ENCODE measurements around the gene ADISSP.
A peak's percentile ranks its signal among the peaks of the same experiment; 100 is the strongest.

The ADISSP gene

DNA sequence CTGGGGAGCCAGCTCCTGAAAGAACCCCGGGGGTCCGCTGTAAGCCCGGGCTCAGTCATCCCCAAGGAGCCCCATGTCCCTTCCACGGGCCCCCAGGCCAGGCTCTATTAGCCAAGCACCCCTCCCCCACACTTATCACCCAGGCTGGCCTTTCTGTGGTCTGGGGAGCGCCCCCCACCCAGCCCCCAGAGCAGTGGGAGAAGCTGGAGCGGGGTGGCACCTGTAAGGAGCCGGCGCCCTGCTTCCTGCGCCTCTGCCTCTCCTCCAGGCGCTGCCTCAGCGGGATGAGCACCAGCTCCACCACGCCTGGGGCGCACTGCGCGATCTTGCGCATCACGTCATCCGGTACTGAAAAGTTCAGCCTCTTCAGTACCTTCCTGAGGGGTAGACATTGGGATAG lies 11.4 kb upstream of the ADISSP start:
- DNase-seq = no peak

DNA sequence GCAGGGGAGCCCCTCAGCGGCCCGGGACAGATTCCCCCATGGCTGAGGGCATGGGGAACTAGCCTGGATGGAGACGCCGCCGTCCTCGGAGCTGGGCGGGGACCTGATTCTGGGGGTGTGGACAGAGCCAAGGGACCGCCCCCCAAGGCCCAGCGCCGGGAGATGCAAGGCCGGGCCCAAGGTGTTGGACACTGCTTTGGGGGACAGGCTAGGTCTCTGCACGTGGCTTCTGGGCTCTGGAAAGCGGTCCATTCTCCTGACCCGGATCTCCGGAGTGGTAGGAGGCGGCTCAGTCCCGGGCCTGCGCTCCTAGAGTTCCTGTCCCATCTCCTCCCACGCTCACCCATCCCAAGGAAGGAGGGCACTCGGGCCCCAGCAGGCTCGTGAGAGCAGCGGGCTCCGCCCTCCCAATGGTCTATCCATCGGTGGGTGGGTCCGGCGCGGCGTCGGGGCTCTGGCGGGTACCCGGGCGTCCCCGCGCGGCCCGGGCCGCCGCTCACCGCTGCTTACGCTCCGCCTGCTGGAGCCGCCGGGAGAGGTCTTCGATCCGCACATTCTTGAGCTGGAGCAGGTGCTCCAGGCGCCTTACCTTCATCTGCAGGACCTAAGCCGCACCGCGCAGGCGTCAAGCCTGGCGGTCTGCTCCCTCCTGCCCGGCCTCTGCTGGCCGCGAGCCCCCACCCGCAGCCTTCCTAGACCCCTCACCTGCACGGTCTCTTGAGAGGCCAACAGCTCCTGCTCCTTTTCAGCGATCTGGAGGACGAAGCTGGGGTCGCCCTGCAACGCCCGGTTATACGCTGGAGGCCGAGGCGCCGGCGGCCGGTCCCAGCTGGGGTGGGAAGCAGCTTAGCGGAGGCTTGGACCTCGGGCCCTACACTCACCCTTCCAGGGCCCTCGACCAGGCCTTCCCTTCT lies 10.4 kb upstream of the ADISSP start:
- peak in 1 of 2 donors; percentile 45 for DNase-seq

DNA sequence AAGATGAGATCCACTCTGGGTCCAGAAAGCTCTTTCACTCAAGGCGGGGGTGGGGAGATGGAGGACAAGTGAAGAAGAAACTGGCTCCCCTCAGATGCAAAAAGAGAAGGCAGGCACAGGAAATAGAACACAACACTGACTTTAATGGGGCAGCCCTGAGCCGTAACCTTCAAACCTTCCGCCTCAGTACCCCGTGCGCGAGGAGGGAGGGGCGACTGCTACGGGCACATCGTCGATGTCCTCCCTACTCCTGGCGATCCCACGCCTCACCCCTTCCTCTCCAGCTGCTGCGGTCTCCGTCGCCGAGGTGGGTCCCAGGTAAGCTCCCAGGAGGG lies 9.8 kb upstream of the ADISSP start:
- no peak for DNase-seq

DNA sequence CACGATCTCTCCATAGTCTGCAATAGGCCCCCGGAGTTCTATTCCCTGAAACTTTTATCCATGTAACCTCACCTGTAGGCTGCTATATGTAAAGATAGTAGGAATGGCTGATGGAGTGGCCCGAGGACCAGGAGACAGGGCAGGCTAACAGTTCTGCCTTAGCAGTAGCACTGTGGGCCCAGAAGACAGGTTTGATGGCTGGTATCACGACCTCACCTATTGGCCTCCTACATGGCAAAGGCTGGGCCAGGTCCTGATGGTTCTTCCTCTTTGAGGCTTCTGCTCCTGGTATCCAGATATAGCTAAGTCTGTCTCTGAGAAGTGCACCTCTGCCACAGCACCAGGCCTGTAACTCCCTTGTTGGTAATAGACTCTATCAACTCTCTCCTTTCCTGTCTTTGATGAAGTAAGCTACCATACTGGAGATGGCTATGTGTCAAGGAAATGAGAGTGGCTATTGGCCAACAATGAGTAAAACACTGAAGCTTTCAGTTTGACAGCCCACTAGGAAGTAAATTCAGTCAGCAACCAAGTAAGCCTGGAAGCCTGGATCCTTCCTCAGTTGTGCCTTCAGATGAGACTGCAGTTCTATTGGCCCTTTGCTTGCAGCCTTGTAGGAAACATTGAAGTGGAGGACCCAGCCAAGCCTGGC lies 8.0 kb upstream of the ADISSP start:
- no peak for DNase-seq

DNA sequence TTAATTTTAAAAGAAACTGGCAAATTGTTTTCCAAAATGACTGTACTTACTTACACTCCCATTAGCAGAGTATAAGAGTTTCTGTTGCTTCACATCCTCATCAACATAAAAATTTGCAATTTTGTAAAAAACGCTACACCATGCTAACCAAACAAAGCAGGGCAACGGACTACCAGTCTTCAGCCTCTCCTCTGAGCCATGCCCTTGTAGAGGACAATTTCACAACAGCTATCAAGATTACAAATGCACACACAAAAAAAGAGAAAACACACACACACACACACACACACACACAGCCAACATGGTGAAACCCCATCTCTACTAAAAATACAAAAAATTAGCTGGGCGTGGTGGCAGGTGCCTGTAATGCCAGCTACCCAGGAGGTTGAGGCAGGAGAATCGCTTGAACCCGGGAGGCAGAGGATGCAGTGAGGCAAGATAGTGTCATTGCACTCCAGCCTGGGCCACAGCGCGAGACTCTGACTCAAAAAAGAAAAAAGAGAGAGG lies 4.1 kb upstream of the ADISSP start:
- DNase-seq = no peak

DNA sequence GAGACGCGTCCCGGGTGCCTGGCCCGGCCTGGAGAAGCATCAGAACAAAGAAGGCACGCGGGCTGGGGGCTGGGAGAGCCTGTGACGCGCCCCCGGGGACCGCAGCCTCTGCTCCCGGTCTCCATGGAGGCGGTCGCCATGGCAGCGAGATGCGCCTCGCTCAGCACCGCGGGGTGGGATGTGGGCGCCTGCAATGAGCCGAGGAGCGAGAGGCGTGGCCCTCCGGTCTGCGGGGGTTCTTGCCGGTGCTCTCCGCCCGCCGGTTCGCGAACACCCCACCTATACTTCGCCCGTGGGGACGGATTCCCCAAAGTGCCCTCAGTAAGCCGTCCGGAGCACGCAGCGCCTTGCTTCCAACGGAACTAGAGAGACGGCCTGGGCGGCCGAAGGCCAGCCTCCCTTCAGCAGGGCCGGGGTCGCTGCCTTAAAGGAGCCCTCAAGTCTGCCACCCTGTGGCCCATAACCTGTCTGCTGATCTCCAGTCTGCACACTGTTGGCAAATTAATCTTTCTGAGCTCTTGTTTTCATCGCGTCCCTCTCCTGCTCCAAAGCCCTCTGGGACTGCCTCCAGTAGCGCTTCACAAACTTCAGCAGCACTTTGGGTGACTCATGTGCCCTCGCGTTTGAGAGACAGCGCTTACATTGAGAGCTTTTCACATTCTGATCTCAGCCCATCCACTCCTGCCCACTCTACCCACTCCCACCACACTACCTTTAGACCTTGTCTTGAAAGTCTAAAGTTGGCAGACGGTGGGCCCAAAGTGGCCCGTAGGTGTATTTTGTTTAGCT lies 983 bp upstream of the ADISSP start:
- DNase-seq = peak; percentile 51 to 71

DNA sequence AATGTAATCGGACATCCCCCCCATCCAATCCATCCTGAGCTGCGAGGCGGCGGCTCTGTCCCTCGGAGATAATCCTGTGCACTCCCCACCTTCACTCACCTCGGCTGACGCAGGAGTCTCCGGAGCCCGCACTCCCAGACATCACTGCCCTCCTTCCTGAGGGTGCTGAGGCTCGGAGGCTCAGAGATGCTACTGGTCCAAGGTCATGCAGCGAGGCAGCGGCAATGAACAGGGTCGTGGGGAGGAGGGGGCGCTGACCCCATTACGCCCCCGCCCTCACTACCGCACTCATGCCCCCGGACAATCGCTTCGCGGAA lies 485 bp downstream of the ADISSP start:
- no peak for DNase-seq

DNA sequence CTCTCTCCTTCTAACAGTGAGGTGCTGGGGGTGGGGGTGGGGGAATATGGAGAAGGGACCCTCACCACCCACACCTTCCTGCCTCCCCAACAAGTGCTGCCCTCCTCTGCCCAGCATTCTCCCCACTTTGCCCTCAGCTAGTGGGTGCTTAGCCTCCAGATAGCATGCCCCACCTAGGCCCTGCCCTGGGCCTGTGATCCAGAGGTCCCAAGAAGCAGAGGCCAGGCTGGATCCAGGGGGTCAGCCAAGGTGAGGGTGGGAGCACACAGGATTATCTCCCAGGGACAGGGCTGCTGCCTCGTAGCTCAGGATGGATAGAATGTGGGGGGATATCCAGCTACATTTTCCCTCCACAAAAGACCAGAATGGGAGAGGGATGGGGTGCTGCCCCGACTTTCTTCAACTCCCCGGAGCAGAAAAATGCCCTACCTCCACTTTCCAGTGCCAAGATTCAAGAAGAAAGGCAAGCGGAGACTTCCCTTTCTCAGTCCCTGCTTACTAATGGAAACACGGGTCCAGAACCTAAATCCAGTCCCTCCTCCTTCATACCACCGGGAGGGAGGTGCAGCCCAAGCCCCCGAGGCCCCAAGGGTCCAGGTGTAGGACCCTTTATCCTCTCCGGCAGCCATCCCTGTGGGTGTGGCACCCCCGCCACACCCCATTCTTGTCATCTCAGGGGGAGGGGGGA lies 987 bp downstream of the ADISSP start:
- no peak for DNase-seq

DNA sequence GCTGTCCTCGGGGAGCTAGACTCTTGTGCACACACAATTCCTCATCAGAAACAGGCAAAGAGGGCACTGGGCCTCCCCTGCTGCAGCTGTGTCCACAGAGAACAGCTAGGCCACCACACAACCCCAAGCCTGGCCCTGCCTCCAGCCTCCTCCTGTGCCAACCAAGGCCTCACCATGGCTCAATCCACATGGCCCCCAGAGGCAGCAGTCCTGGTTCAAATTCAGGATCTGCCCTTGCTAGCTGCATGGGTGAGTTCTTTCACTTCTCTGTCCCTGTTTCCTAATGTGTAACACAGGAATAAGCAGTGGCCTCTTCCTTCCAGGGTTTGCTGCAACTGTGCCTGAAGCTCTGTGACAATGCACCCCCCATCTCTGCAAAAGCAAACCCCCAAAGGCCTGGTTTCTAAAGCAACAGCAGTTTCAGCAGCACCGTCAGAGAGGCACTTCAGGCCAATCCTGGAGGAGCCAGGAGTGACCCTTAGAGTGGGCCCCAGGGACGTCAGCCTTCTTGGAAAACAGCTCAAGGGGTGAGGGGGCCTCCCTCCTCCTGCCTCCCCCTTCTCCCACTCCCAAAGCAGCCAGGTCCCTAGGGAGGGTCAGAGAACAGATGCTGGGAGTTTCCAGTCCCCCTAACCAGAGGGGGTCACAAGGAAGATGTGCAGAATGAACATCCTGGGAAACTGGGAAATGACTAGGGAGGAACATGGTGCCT lies 2.2 kb downstream of the ADISSP start:
- DNase-seq = no peak

DNA sequence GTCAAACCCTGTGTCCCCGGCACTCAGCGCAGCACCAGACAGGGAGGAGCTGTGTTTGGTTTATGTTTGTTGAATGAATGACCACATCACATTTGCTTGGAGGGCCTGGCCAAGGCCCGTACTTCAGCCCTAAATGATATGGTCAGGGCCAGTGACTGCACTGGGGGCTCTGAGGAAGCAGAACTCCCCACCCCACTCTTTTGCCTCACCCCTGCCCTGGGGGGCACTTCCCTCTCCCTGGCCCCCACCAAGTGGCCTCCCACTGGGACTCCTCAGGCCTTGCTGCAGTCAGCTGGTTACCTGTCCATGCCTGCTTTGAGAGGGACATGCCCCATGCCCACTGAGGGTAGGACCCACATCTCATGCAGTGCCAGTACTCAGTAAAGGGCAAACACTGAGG lies 2.9 kb downstream of the ADISSP start:
- no peak for DNase-seq

DNA sequence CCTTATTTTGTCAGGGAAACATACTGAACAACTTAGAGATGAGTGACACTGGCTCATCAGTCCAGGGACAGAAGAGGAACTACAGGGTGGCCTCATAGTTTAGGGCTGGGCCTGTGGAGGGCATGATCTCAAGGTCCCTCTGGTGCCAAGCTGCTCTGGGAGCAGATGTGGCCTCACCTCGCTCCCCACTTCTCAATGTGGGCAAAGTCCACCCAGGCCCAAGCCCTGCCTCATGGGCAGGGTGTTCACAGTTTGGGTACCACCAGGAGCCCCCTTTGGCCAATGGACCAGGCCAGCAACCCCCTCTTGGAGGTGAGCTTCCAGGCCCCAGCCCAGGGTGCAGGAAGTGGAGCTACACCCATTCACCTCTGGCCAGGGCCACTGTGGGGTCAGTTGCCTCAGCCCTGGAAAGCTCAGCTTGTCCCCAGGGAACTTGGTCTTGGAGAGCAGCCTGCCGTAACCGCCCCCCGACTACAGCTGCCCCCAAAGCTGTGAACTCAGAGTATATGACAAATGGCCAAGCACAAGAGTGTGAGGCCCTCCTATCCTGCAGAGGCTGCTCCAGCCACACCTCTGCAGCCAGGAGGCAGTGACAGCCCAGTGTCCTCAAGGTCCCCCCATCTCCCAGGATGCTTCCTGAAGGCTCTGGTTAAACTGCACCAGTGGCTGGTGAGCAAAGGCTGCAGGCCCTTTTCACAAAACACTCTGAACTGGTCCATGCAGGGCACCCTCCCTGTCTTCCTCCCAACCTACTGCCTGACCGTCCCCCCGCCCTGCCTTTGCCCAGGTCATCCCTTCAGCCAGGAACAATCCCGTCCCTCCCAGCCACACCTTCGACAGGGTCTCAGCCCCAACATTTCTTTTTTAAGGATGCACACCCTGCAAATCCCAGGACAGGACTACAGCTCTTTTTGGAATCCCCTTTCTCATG lies 3.6 kb downstream of the ADISSP start:
- DNase-seq = no peak

DNA sequence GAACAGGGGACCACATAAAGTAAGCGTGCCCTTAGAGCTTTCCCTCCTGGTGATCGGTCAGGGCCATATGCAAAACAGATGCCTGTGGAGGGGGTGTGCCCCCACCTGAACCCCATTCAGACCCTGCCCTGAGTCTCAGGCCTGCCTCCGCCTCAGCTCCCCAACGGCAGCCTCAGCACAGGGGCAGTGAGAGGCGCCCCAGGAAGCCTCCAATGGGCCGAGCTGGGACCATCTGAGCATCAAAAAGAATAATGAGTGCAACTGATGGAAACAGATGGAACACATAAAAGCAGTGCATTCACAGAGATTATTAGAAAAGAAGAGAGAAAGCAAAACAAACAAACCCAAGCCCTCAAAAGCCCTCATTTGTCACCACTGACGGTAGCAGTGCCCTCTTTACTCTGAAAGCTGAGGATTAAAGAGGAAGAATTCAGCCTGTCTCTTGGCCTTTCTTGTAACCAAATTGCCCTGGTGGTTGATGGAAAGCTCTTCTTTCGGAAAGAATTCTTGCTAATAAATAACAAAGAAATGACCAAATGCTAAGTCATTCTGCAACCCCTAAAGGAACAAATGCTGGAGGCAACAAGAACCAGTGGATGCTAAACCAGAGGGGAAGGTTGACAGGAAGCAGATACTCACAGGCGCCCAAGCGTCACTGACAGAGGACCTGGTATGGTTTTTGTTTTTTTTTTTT lies 6.8 kb downstream of the ADISSP start:
- no peak for DNase-seq

DNA sequence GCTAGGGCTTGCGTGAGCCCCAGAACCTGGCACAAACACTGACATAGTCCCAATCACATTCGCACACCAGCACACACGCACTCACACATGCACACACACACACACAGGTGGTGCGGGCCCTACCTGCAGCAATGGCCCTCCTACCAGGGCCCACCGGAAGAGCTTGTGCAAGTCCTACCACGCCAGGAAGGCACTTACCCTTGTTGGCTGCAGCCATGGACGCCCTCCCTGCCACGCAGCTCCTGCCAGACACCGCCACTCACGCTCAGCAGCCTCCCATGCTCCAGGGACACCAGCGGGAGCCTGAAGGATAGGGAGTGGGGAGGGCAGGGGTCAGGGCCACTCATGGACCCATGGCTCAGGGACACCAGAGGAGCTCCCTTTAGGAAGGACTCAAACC lies 7.7 kb downstream of the ADISSP start:
- no peak for DNase-seq

DNA sequence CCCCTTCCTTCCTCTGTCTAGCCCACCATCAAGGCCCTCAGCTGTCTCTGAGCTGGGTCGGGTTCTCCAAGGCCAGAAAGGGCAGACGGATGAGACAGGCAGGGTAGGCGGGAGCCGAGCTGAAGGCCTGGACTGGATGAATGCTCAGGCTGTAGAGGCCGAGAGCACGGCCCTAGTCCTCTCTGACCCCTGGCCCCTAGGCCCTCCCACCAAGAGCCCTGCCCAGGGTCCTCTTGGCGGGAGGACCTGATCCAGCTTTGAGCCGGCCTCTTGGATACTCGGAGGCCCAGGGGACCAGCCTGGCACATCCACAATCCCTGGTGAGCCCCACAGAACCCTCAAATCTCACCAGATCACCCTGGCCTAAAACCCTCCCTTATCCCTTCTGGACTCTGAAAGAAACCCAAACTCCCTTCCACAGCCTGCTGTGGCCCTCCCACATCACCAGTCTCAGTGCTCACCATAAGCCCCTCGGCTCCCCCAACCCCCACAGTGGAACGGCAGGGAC lies 8.2 kb downstream of the ADISSP start:
- no peak for DNase-seq

DNA sequence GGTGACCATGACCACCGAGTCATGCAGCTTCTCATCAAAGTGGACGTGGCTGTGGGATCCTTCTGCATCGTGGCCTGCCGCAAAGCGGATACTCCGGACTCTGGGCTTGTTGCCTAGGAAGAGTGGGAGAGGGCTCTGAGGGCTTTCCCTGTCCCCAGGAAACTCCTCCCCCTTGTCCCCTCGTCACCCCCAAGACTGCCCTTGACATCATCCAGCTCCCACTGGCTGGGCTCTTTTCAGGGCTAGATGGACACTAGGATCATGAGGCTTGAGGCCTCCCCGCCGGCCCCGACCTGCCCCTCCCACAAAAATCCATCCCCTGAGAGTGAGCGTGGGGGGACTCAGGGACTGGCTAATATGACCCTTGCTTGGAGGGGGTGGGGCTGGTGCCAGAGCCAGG lies 9.0 kb downstream of the ADISSP start:
- no peak for DNase-seq

DNA sequence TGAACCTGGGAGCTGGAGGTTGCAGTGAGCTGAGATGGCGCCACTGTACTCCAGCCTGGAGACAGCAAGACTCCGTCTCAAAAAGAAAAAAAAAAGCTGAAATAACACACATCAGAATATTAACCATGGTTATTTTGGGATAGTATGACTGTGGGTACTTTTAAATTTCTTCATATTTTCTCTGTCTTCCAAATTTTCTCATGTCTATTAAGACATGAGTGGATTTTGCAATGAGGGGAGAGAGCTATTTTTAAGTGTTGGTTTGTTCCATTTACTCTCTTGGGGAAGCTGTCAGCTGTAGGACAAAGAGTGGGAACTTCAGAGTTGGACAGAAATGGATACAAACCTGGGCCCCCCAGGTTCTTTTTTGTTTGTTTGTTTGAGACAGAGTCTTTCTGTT lies 10.3 kb downstream of the ADISSP start:
- no peak for DNase-seq

DNA sequence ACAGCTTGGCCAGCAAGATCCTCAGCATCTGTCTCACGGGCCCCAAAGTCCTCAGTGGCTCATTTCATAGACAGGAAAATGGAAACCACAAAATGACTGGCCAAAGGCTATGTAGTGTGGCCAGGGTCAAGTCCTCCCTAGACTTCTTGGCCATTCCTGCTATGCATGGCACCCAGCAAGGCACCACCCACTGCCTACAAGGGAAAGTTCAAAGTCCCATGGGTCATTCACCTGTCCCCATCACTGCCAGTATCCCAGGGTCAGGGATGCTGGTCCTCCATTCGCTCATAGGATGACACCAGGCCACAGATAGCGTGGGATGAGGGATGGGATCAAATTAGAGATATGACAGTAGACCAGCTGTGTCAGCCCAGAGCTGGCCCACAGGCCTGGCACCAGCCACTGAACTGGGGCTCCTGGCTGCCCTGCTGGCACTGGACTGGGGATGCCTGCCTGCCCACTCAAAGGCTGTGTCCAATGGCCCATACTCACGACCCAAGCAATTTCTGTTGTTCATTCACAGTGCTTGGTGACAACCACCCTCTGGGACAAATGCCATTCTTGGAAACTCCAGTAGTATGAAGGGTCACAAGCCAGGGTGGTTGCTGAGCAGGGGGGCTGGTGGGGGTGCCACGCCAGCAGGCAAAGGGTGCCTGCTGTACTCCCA lies 11.6 kb downstream of the ADISSP start:
- no peak for DNase-seq

DNA sequence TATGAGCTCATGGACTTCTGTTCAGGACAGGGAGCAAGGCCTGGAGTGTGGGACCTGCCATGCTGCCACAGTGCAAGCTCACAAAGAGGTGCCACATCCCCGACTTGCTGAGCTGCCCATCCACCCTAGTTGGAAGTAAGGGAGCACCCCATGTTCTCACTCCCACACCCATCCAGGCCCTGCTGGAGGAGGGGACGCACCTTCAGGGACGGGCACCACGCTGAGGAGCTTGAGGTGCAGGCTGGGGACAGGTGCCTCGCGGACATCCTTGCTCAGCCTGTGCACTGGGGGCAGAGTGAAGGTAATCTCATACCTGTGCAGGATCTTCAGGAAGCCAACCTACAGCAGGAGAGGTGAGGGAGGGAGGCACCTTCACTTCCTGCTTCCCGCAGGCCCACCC lies 12.3 kb downstream of the ADISSP start:
- DNase-seq = no peak

DNA sequence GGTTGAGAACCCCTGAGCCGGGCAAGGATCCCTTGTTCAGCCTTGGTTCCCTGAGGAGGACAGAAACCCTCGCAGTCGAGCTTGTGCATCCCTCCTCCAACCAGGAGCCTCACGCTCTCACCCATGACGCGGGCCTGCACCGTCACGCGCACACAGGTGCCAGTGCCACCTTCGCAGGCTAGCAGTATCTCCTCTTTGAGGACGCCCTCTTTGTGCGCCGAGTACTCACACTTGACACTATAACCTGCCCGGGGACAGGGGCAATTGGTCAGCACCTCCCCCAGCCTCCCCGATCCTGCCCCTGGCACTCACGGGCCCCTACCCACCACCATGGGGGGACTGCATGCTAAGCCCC lies 13.3 kb downstream of the ADISSP start:
- no peak for DNase-seq
